Trophoblast cell (in vitro differentiated cells and primary cell): Measurements from ENCODE around the gene TNPO2.

Experiments used
- DNase-seq, 2 donors: peaks; one replicate each; pipeline ENCODE4 v3.0.0-alpha.2; 2016
- H2AFZ ChIP-seq: 2 replicates; pipeline ENCODE4 v1.6.1; 2013; ENCODE audit warnings: low read length, moderate library complexity, mild to moderate bottlenecking; ENCODE audit not compliant: insufficient read depth, poor library complexity
- H2AK5ac ChIP-seq: 2 replicates; pipeline ENCODE4 v1.6.1; 2013; ENCODE audit warnings: mild to moderate bottlenecking, low read length
- H2BK120ac ChIP-seq: 2 replicates; pipeline ENCODE4 v1.6.1; 2013; ENCODE audit warnings: low read length, mild to moderate bottlenecking, moderate library complexity; ENCODE audit not compliant: insufficient read depth, poor library complexity
- H2BK12ac ChIP-seq: 2 replicates; pipeline ENCODE4 v1.6.1; 2013; ENCODE audit warnings: mild to moderate bottlenecking, low read length, moderate library complexity
- H2BK5ac ChIP-seq: 2 replicates; pipeline ENCODE4 v1.6.1; 2013; ENCODE audit warnings: low read length, low read depth, moderate library complexity, mild to moderate bottlenecking; ENCODE audit not compliant: poor library complexity
- H3K14ac ChIP-seq: 2 replicates; pipeline ENCODE4 v1.6.1; 2013; ENCODE audit warnings: mild to moderate bottlenecking, low read length
- H3K18ac ChIP-seq: 2 replicates; pipeline ENCODE4 v1.6.1; 2013; ENCODE audit warnings: mild to moderate bottlenecking, low read length
- H3K23ac ChIP-seq: 2 replicates; pipeline ENCODE4 v1.6.1; 2013; ENCODE audit warnings: low read length
- H3K27ac ChIP-seq: 2 replicates; pipeline ENCODE4 v1.5.1; 2013; ENCODE audit warnings: low read depth, mild to moderate bottlenecking, inconsistent platforms, low read length, moderate library complexity
- H3K27me3 ChIP-seq: 2 replicates; pipeline ENCODE4 v1.6.1; 2013; ENCODE audit warnings: inconsistent platforms, mild to moderate bottlenecking, low read length, moderate library complexity; ENCODE audit not compliant: insufficient read depth
- H3K36me3 ChIP-seq, 2 experiments: 1 replicate in 1 of 2; 2 replicates in 1 of 2; pipeline ENCODE4 v1.6.1; 2013; ENCODE audit warnings: low read length in 2 of 2, mild to moderate bottlenecking in 2 of 2, moderate library complexity in 1 of 2; ENCODE audit not compliant: insufficient read depth in 2 of 2, control insufficient read depth in 1 of 2
- H3K4ac ChIP-seq: 2 replicates; pipeline ENCODE4 v1.6.1; 2013; ENCODE audit warnings: low read depth, mild to moderate bottlenecking, low read length, moderate library complexity
- H3K4me1 ChIP-seq, 2 experiments: 1 replicate in 1 of 2; 2 replicates in 1 of 2; pipeline ENCODE4 v1.6.1; 2013; ENCODE audit warnings: low read length in 2 of 2, mild to moderate bottlenecking in 2 of 2, moderate library complexity in 1 of 2; ENCODE audit not compliant: insufficient read depth in 2 of 2, control insufficient read depth in 1 of 2
- H3K4me2 ChIP-seq: 2 replicates; pipeline ENCODE4 v1.6.1; 2013; ENCODE audit warnings: inconsistent platforms, mild to moderate bottlenecking, low read length, moderate library complexity
- H3K4me3 ChIP-seq: 2 replicates; pipeline ENCODE4 v1.5.1; 2013; ENCODE audit warnings: mild to moderate bottlenecking, low read depth, low read length, inconsistent platforms
- H3K79me1 ChIP-seq: one replicate; pipeline ENCODE4 v1.6.1; 2013; ENCODE audit warnings: low read length
- H3K79me2 ChIP-seq: 2 replicates; pipeline ENCODE4 v1.6.1; 2013; ENCODE audit warnings: low read length, mild to moderate bottlenecking; ENCODE audit not compliant: control insufficient read depth, insufficient read depth, poor library complexity
- H3K9ac ChIP-seq: 2 replicates; pipeline ENCODE4 v1.6.1; 2013; ENCODE audit warnings: mild to moderate bottlenecking, low read length
- H3K9me3 ChIP-seq: 2 replicates; pipeline ENCODE4 v1.6.1; 2013; ENCODE audit warnings: low read depth, mild to moderate bottlenecking, control low read depth, inconsistent platforms, low read length; ENCODE audit not compliant: insufficient read depth
- H4K12ac ChIP-seq: 2 replicates; pipeline ENCODE4 v1.6.1; 2013; ENCODE audit warnings: low read depth, mild to moderate bottlenecking, low read length, moderate library complexity
- H4K8ac ChIP-seq: 2 replicates; pipeline ENCODE4 v1.6.1; 2013; ENCODE audit warnings: low read depth, mild to moderate bottlenecking, low read length, moderate library complexity
- H4K91ac ChIP-seq: one replicate; pipeline ENCODE4 v1.6.1; 2013; ENCODE audit warnings: low read depth, mild to moderate bottlenecking, low read length, moderate library complexity
- WGBS: extraction: QIAGEN DNeasy Blood & Tissue Kit; methylation state at CpG from one replicate; pipeline ENCODE4 v1.1.7; 2013; ENCODE audit warnings: missing lambda C conversion rate; ENCODE audit not compliant: insufficient read length, insufficient coverage; ENCODE audit errors: extremely low coverage; 5-methylcytosine and 5-hydroxymethylcytosine counted together

The TNPO2 gene

GRCh38 chr19:12749938-12750521, 26.3 kb upstream of the TNPO2 start:
- Histone ChIP-seq H3K79me2 (no peaks in the 10 kb centered on the region), H2BK120ac (no peak overlapping the region), H3K27ac (no peak overlapping the region), H3K4me2 (no peak overlapping the region), H2AK5ac (no peak overlapping the region), H3K79me1 (no peaks in the 10 kb centered on the region), H3K4ac (no peak overlapping the region), H3K36me3 (peaks cover 26 to 28% of the 10 kb centered on the region in 2 experiments), H3K23ac (no peak overlapping the region), H3K4me1 (peaks cover 2 to 3% of the 10 kb centered on the region in 2 experiments), H4K8ac (no peak overlapping the region), H4K91ac (no peak overlapping the region), H2BK12ac (no peak overlapping the region), H2BK5ac (no peak overlapping the region), H3K27me3 (no peaks in the 10 kb centered on the region), H3K9me3 (peaks cover 10% of the 10 kb centered on the region), H4K12ac (no peak overlapping the region), H2AFZ (no peak overlapping the region), H3K4me3 (no peak overlapping the region), H3K18ac (no peak overlapping the region), H3K9ac (no peak overlapping the region), H3K14ac (no peak overlapping the region)
- DNase-seq: peak; percentile 93 to 95
- WGBS: no CpG with 5 or more reads among the region's 24 CpGs

- no peak overlapping the region for H2AFZ ChIP-seq
- no peaks in the 10 kb centered on the region for H3K79me1 ChIP-seq
- H2BK12ac ChIP-seq: no peak overlapping the region
- peaks cover 31 to 34% of the 10 kb centered on the region in 2 experiments for H3K36me3 ChIP-seq
- H3K9ac ChIP-seq: no peak overlapping the region
- peaks cover 8% of the 10 kb centered on the region for H3K9me3 ChIP-seq
- peaks cover 2 to 7% of the 10 kb centered on the region in 2 experiments for H3K4me1 ChIP-seq
- no peak overlapping the region for H2BK120ac ChIP-seq
- H3K23ac ChIP-seq: no peak overlapping the region
- no peaks in the 10 kb centered on the region for H3K79me2 ChIP-seq
- no peaks in the 10 kb centered on the region for H3K27me3 ChIP-seq
- no peak for DNase-seq
- no peak overlapping the region for H3K18ac ChIP-seq
- no peak overlapping the region for H3K27ac ChIP-seq
- no CpG with 5 or more reads among the region's 6 CpGs for WGBS
- H4K12ac ChIP-seq: no peak overlapping the region
- no peak overlapping the region for H3K4me2 ChIP-seq
- H3K4me3 ChIP-seq: no peak overlapping the region
- no peak overlapping the region for H3K14ac ChIP-seq
- H4K8ac ChIP-seq: no peak overlapping the region
- no peak overlapping the region for H2AK5ac ChIP-seq
- no peak overlapping the region for H2BK5ac ChIP-seq
- no peak overlapping the region for H4K91ac ChIP-seq
- H3K4ac ChIP-seq: no peak overlapping the region
These were observed 24.8 kb upstream of the TNPO2 start for GRCh38 chr19:12748489-12748888.

GRCh38 chr19:12745166-12745897, 21.6 kb upstream of the TNPO2 start:
- Histone ChIP-seq H4K8ac (no peak overlapping the region), H3K27ac (no peak overlapping the region), H3K36me3 (peaks cover 39 to 47% of the 10 kb centered on the region in 2 experiments), H2BK5ac (no peak overlapping the region), H3K18ac (no peak overlapping the region), H2AFZ (no peak overlapping the region), H3K4me2 (no peak overlapping the region), H3K27me3 (no peaks in the 10 kb centered on the region), H2BK12ac (no peak overlapping the region), H3K14ac (no peak overlapping the region), H2AK5ac (no peak overlapping the region), H2BK120ac (peak overlapping the region; percentile 35), H3K23ac (no peak overlapping the region), H3K4me1 (peaks cover 2 to 7% of the 10 kb centered on the region in 2 experiments), H3K9me3 (peaks cover 6% of the 10 kb centered on the region), H4K91ac (no peak overlapping the region), H3K4ac (no peak overlapping the region), H3K9ac (peak overlapping the region; percentile 24), H3K4me3 (no peak overlapping the region), H4K12ac (no peak overlapping the region), H3K79me1 (no peaks in the 10 kb centered on the region), H3K79me2 (no peaks in the 10 kb centered on the region)
- peak in 1 of 2 donors; percentile 35 for DNase-seq
- WGBS: no CpG with 5 or more reads among the region's 22 CpGs

GRCh38 chr19:12737835-12738351, 14.2 kb upstream of the TNPO2 start:
- Histone ChIP-seq H4K91ac (peak overlapping the region; percentile 83), H3K4me3 (peak overlapping the region; percentile 97), H2BK12ac (no peak overlapping the region), H4K12ac (peak overlapping the region; percentile 94), H3K4ac (peak overlapping the region; percentile 53), H3K23ac (no peak overlapping the region), H3K18ac (peak overlapping the region; percentile 30), H3K9ac (peak overlapping the region; percentile 86), H4K8ac (peak overlapping the region; percentile 95), H2BK120ac (no peak overlapping the region), H3K14ac (peak overlapping the region; percentile 77), H3K27ac (no peak overlapping the region), H3K4me2 (peak overlapping the region; percentile 76), H2AK5ac (peak overlapping the region; percentile 89), H3K36me3 (peaks cover 14 to 21% of the 10 kb centered on the region in 2 experiments), H2AFZ (no peak overlapping the region), H2BK5ac (no peak overlapping the region), H3K27me3 (no peaks in the 10 kb centered on the region), H3K79me1 (peaks cover 11% of the 10 kb centered on the region), H3K4me1 (peaks cover 8 to 16% of the 10 kb centered on the region in 2 experiments), H3K79me2 (peaks cover 19% of the 10 kb centered on the region), H3K9me3 (peaks cover 2% of the 10 kb centered on the region)
- WGBS: no CpG with 5 or more reads among the region's 13 CpGs
- no peak for DNase-seq
